Measurements from ENCODE around the gene SMPDL3A. TPM values are rescaled to one million over a fixed set of nuclear protein-coding genes. Genes with fewer than 3 reads are reported as not detected.
A peak's percentile ranks its signal among the peaks of the same experiment; 100 is the strongest.

The SMPDL3A gene
- total and polyA plus RNA-seq, 2 of the 13 experiments (the other 11 are each of a cell fraction or from before 2014, with no cell fraction given), result 7.8 to 17.3 TPM

GRCh38 chr6:122839472-122839871 is 50.4 kb downstream of the SMPDL3A start:
- Histone ChIP-seq H3K27ac (ENCODE audit: extremely low read length, insufficient read depth, low read length) (no peak overlapping the region), H4K20me1 (ENCODE audit: insufficient read depth, low read length) (no peaks in the 10 kb centered on the region), H3K36me3 (replicated peaks in 1 of 2; ENCODE audit: control insufficient read depth in 1 of 2, insufficient read depth in 2 of 2, low read length in 2 of 2) (no peaks in the 10 kb centered on the region), H3K9me3 (ENCODE audit: low read length) (no peaks in the 10 kb centered on the region), H3K9ac (ENCODE audit: insufficient read depth, low read depth, low read length) (no peak overlapping the region), H2AFZ (ENCODE audit: low read length) (no peak overlapping the region), H3K27me3 (ENCODE audit: control insufficient read depth in 1 of 2, insufficient read depth in 2 of 2, low read length in 2 of 2) (peaks cover 0 to 14% of the 10 kb centered on the region in 2 experiments; a peak in 2 of 5 replicates), H3K4me1 (ENCODE audit: insufficient read depth, low read length) (no peaks in the 10 kb centered on the region), H3K4me2 (ENCODE audit: low read depth, low read length) (no peak overlapping the region), H3K79me2 (ENCODE audit: insufficient read depth, low read length) (no peaks in the 10 kb centered on the region), H3K4me3 (replicated peaks in 1 of 3; ENCODE audit: insufficient read depth in 1 of 3, low read depth in 2 of 3, low read length in 3 of 3) (no peak overlapping the region)
- POLR2A ChIA-PET, result interaction anchor here (0.9 to 2.0 kb wide), 3 partner anchors 41 to 95 kb away, joined by 4 to 18 read pairs (median 5); partner anchors contain the start of gene SMPDL3A
- intact Hi-C loops (cut with micrococcal nuclease; ENCODE audit: unreplicated experiment), result loop anchor here (1.0 to 10.0 kb wide), 4 partner anchors 95 to 347 kb away; partner anchors contain the start of gene PKIB
- in situ Hi-C loops (cut with HindIII; ENCODE audit: extremely low pct_ligation_motif_present, low pct_unique_long_range_greater_than_20kb), result loop anchor here (5.0 to 25.0 kb wide), 3 partner anchors 52 to 352 kb away; partner anchors contain the start of gene SMPDL3A
- BruUV-seq (replicated peaks), result no TSS peak
- CTCF ChIA-PET (ENCODE audit: low intra/inter-chr PET ratio, low total read pairs), result interaction anchor here (1.1 to 3.9 kb wide), 9 partner anchors 41 to 348 kb away, joined by 3 to 119 read pairs (median 6); partner anchors contain the start of gene SMPDL3A
- 0% methylated on average over 1 of the region's 1 CpG for WGBS (ENCODE audit: low lambda C conversion rate)
- FAIRE-seq, result peak; percentile 52
- ATAC-seq, result peak; percentile 97
- peak; percentile 64 for DNase-seq (ENCODE audit: low spot score)
- TF ChIP-seq SIX1 (CRISPR knock-in tag; IDR thresholded peaks at IDR 0.05; ENCODE audit: borderline replicate concordance), result no peak
- no peak for TF ChIP-seq ZNF777 (CRISPR knock-in tag; IDR thresholded peaks at IDR 0.05)
- no peak for TF ChIP-seq NFKB2 (CRISPR knock-in tag; IDR thresholded peaks at IDR 0.05; ENCODE audit: borderline replicate concordance)
- TF ChIP-seq ZNF576 (CRISPR knock-in tag; IDR thresholded peaks at IDR 0.05), result no peak
- no peak for TF ChIP-seq YEATS4 (CRISPR knock-in tag; IDR thresholded peaks at IDR 0.05; ENCODE audit: borderline replicate concordance)
- TF ChIP-seq EED (CRISPR knock-in tag; IDR thresholded peaks at IDR 0.05), result no peak
- no peak for TF ChIP-seq HOXD1 (CRISPR knock-in tag; IDR thresholded peaks at IDR 0.05)
- TF ChIP-seq HOXA3 (CRISPR knock-in tag; IDR thresholded peaks at IDR 0.05), result no peak
- TF ChIP-seq, protein P1, sequence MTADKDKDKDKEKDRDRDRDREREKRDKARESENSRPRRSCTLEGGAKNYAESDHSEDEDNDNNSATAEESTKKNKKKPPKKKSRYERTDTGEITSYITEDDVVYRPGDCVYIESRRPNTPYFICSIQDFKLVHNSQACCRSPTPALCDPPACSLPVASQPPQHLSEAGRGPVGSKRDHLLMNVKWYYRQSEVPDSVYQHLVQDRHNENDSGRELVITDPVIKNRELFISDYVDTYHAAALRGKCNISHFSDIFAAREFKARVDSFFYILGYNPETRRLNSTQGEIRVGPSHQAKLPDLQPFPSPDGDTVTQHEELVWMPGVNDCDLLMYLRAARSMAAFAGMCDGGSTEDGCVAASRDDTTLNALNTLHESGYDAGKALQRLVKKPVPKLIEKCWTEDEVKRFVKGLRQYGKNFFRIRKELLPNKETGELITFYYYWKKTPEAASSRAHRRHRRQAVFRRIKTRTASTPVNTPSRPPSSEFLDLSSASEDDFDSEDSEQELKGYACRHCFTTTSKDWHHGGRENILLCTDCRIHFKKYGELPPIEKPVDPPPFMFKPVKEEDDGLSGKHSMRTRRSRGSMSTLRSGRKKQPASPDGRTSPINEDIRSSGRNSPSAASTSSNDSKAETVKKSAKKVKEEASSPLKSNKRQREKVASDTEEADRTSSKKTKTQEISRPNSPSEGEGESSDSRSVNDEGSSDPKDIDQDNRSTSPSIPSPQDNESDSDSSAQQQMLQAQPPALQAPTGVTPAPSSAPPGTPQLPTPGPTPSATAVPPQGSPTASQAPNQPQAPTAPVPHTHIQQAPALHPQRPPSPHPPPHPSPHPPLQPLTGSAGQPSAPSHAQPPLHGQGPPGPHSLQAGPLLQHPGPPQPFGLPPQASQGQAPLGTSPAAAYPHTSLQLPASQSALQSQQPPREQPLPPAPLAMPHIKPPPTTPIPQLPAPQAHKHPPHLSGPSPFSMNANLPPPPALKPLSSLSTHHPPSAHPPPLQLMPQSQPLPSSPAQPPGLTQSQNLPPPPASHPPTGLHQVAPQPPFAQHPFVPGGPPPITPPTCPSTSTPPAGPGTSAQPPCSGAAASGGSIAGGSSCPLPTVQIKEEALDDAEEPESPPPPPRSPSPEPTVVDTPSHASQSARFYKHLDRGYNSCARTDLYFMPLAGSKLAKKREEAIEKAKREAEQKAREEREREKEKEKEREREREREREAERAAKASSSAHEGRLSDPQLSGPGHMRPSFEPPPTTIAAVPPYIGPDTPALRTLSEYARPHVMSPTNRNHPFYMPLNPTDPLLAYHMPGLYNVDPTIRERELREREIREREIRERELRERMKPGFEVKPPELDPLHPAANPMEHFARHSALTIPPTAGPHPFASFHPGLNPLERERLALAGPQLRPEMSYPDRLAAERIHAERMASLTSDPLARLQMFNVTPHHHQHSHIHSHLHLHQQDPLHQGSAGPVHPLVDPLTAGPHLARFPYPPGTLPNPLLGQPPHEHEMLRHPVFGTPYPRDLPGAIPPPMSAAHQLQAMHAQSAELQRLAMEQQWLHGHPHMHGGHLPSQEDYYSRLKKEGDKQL (CRISPR knock-in tag; IDR thresholded peaks at IDR 0.05; ENCODE audit: low read depth), result no peak
- no peak for TF ChIP-seq LCORL (IDR thresholded peaks at IDR 0.05)
- no peak for TF ChIP-seq LCORL (CRISPR knock-in tag; IDR thresholded peaks at IDR 0.05)
- TF ChIP-seq ATRX (CRISPR knock-in tag; IDR thresholded peaks at IDR 0.05; ENCODE audit: borderline replicate concordance), result no peak
- TF ChIP-seq ZSCAN12 (CRISPR knock-in tag; IDR thresholded peaks at IDR 0.05), result no peak
- TF ChIP-seq MED8 (CRISPR knock-in tag; IDR thresholded peaks at IDR 0.05; ENCODE audit: insufficient replicate concordance), result no peak
- TF ChIP-seq RAD21 (CRISPR knock-in tag; IDR thresholded peaks at IDR 0.05), result peak; percentile 66
- TF ChIP-seq PITX1 (CRISPR knock-in tag; IDR thresholded peaks at IDR 0.05), result no peak
- no peak for TF ChIP-seq BRCA1 (CRISPR knock-in tag; IDR thresholded peaks at IDR 0.05)
- TF ChIP-seq SOX6 (IDR thresholded peaks at IDR 0.05), result no peak
- TF ChIP-seq SOX6 (CRISPR knock-in tag; IDR thresholded peaks at IDR 0.05), result 0 out of 2 replicates have a peak, but pooled peaks have one; percentile 15
- TF ChIP-seq ARID3A (IDR thresholded peaks at IDR 0.05; ENCODE audit: low read depth, low read length), result peak; percentile 81
- TF ChIP-seq SMC3 (IDR thresholded peaks at IDR 0.05; ENCODE audit: low read length), result peak; percentile 99
